Thoracic aorta (tissue), 2 donors: ENCODE results near the gene ZKSCAN1. TPM values are rescaled to one million over a fixed set of nuclear protein-coding genes. Genes with fewer than 3 reads are reported as not detected.

Experiments used
- ATAC-seq: fragments of 150-250 bp; one replicate; pipeline ENCODE4 v1.8.0; 2017; ENCODE audit warnings: low read depth; ENCODE audit not compliant: insufficient number of reproducible peaks, low FRiP score
- DNase-seq: peaks from one replicate; pipeline ENCODE4 v3.0.0-alpha.2; 2020; ENCODE audit warnings: low spot score
- H3K27ac ChIP-seq, 2 donors: fragments of 200-600 bp; sonication (generic); 1 replicate in 1 of 2; 2 replicates in 1 of 2; pipeline ENCODE4 v1.5.1; 2016; ENCODE audit warnings: mild to moderate bottlenecking in 2 of 2, moderate library complexity in 2 of 2
- H3K27me3 ChIP-seq: fragments of 200-600 bp; sonication (generic); replicated peaks from 2 replicates; pipeline ENCODE4 v1.6.0; 2016; ENCODE audit warnings: mild to moderate bottlenecking; ENCODE audit not compliant: insufficient read depth
- H3K36me3 ChIP-seq: fragments of 200-600 bp; sonication (generic); one replicate; pipeline ENCODE4 v1.5.1; 2016
- H3K4me1 ChIP-seq, 2 donors: fragments of 200-600 bp; sonication (generic); 1 replicate in 1 of 2; 2 replicates in 1 of 2; pipeline versions ENCODE4 v1.5.1 to v1.6.0; 2016; ENCODE audit warnings: low read depth in 2 of 2, mild to moderate bottlenecking in 1 of 2; ENCODE audit not compliant: control insufficient read depth in 1 of 2
- H3K4me3 ChIP-seq: fragments of 200-600 bp; sonication (generic); 2 replicates; pipeline ENCODE4 v1.5.1; 2016; ENCODE audit warnings: mild to moderate bottlenecking
- H3K9me3 ChIP-seq: fragments of 200-600 bp; sonication (generic); 2 replicates; pipeline ENCODE4 v1.5.1; 2016
- CTCF ChIP-seq: fragments of 200-600 bp; sonication (generic); IDR thresholded peaks from one replicate; pipeline ENCODE4 v1.5.1; 2019; ENCODE audit warnings: antibody characterized with exemption
- total RNA-seq, 2 donors: library from RNA; depleted of rRNA; stranded (reverse); fragments of >200 nt; gene quantifications; one replicate each; pipeline versions ENCODE4 v1.1.0 to v1.2.3, GENCODE V29; 2016

ZKSCAN1 gene
- total RNA-seq, 2 donors from 2014 or later = 25.6 to 42.5 TPM

- ATAC-seq (no peak), DNase-seq (peak; percentile 36)
- peaks cover 11 to 15% of the 10 kb centered on the region in 2 donors for H3K4me1 ChIP-seq
- H3K27me3 ChIP-seq = no peaks in the 10 kb centered on the region
- peak within 1 kb of the TSS; percentile 72 for H3K27ac ChIP-seq
- peaks cover 28% of the 10 kb centered on the region for H3K36me3 ChIP-seq
- H3K9me3 ChIP-seq = no peaks in the 10 kb centered on the region
- peak within 1 kb of the TSS; percentile 80 for H3K4me3 ChIP-seq
- TF ChIP-seq CTCF = no peak
Observed at GRCh38 chr7:100088621-100089457, 73.4 kb downstream of the ZKSCAN1 start, which contains the start of gene COPS6. Gene COPS6, plus strand, starts transcription at chr7:100088969. Its CDS starts 22 bp downstream, at chr7:100088991.

- H3K4me3 ChIP-seq = peak overlapping the region; percentile 80
- H3K27me3 ChIP-seq = no peaks in the 10 kb centered on the region
- H3K36me3 ChIP-seq = peaks cover 31% of the 10 kb centered on the region
- DNase-seq = no peak
- no peaks in the 10 kb centered on the region for H3K9me3 ChIP-seq
- no peak for ATAC-seq
- H3K27ac ChIP-seq = peak overlapping the region; percentile 72
- TF ChIP-seq CTCF = no peak
- H3K4me1 ChIP-seq = peaks cover 11 to 15% of the 10 kb centered on the region in 2 donors
Observed at GRCh38 chr7:100089458-100090196, 74.2 kb downstream of the ZKSCAN1 start.

- H3K4me3 ChIP-seq = no peak overlapping the region
- H3K36me3 ChIP-seq = peaks cover 41% of the 10 kb centered on the region
- no peak overlapping the region for H3K27ac ChIP-seq
- H3K4me1 ChIP-seq = peaks cover 11 to 15% of the 10 kb centered on the region in 2 donors
- no peaks in the 10 kb centered on the region for H3K27me3 ChIP-seq
- DNase-seq = no peak
- H3K9me3 ChIP-seq = no peaks in the 10 kb centered on the region
- no peak for ATAC-seq
- no peak for TF ChIP-seq CTCF
Observed at GRCh38 chr7:100090527-100091410, 75.4 kb downstream of the ZKSCAN1 start.

Other genes with a start within 250 kb of the ZKSCAN1 start
- not detected for gene CYP3A4, start 231.4 kb upstream of the ZKSCAN1 start, total RNA-seq
- gene CYP3A43, start 187.6 kb upstream of the ZKSCAN1 start, total RNA-seq = under 1 TPM in 1 of 2 donors, not detected in 1; 0.68 TPM
- 1 to 10 TPM in 1 of 2 donors, under 1 TPM in 1; 0.41 to 2.9 TPM for gene OR2AE1, start 138.6 kb upstream of the ZKSCAN1 start, total RNA-seq
- gene TRIM4, start 96.1 kb upstream of the ZKSCAN1 start, total RNA-seq = 10 to 100 TPM; 35.2 to 42.5 TPM
- 1 to 10 TPM in 1 of 2 donors, not detected in 1; 2.6 TPM for gene GJC3, start 86.0 kb upstream of the ZKSCAN1 start, total RNA-seq
- gene AZGP1, start 39.6 kb upstream of the ZKSCAN1 start, total RNA-seq = 1 to 10 TPM in 1 of 2 donors, not detected in 1; 2.3 TPM
- 10 to 100 TPM in 1 of 2 donors, 1 to 10 TPM in 1; 9.3 to 16.6 TPM for gene ZSCAN21, start 34.2 kb downstream of the ZKSCAN1 start, total RNA-seq
- 10 to 100 TPM; 15.2 to 29.6 TPM for gene ZNF3, start 66.1 kb downstream of the ZKSCAN1 start, total RNA-seq
- 10 to 100 TPM; 40.4 to 76.2 TPM for gene COPS6, start 73.4 kb downstream of the ZKSCAN1 start, total RNA-seq
- 10 to 100 TPM; 17.6 to 23.6 TPM for gene MCM7, start 85.8 kb downstream of the ZKSCAN1 start, total RNA-seq
- gene AP4M1, start 86.0 kb downstream of the ZKSCAN1 start, total RNA-seq = 10 to 100 TPM; 22.3 to 23.8 TPM
- 10 to 100 TPM; 48.0 to 72.8 TPM for gene TAF6, start 103.8 kb downstream of the ZKSCAN1 start, total RNA-seq
- 10 to 100 TPM; 12.6 to 13.7 TPM for gene CNPY4, start 104.0 kb downstream of the ZKSCAN1 start, total RNA-seq
- gene MBLAC1, start 111.4 kb downstream of the ZKSCAN1 start, total RNA-seq = 1 to 10 TPM in 1 of 2 donors, not detected in 1; 1.1 TPM
- 100 to 1,000 TPM; 125 to 205 TPM for gene LAMTOR4, start 133.3 kb downstream of the ZKSCAN1 start, total RNA-seq
- gene TRAPPC14, start 143.1 kb downstream of the ZKSCAN1 start, total RNA-seq = 10 to 100 TPM; 14.0 to 18.0 TPM
- 10 to 100 TPM in 1 of 2 donors, 1 to 10 TPM in 1; 8.3 to 18.7 TPM for gene GAL3ST4, start 153.0 kb downstream of the ZKSCAN1 start, total RNA-seq
- gene GPC2, start 161.8 kb downstream of the ZKSCAN1 start, total RNA-seq = 1 to 10 TPM; 1.8 to 5.0 TPM
- gene STAG3, start 162.3 kb downstream of the ZKSCAN1 start, total RNA-seq = under 1 TPM; 0.56 to 0.95 TPM
- under 1 TPM in 1 of 2 donors, not detected in 1; 0.78 TPM for gene PVRIG, start 204.4 kb downstream of the ZKSCAN1 start, total RNA-seq